ENCODE results near the gene PPM1N. TPM values are rescaled to one million over a fixed set of nuclear protein-coding genes. Genes with fewer than 3 reads are reported as not detected.

Gene PPM1N, protein sequence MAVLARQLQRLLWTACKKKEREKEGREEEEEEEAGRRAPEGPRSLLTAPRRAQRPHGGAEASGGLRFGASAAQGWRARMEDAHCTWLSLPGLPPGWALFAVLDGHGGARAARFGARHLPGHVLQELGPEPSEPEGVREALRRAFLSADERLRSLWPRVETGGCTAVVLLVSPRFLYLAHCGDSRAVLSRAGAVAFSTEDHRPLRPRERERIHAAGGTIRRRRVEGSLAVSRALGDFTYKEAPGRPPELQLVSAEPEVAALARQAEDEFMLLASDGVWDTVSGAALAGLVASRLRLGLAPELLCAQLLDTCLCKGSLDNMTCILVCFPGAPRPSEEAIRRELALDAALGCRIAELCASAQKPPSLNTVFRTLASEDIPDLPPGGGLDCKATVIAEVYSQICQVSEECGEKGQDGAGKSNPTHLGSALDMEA
- total RNA-seq: 1 to 10 TPM in 1 of 4 donors, under 1 TPM in 2, not detected in 1; 0.39 to 5.0 (median 0.60) TPM

DNA sequence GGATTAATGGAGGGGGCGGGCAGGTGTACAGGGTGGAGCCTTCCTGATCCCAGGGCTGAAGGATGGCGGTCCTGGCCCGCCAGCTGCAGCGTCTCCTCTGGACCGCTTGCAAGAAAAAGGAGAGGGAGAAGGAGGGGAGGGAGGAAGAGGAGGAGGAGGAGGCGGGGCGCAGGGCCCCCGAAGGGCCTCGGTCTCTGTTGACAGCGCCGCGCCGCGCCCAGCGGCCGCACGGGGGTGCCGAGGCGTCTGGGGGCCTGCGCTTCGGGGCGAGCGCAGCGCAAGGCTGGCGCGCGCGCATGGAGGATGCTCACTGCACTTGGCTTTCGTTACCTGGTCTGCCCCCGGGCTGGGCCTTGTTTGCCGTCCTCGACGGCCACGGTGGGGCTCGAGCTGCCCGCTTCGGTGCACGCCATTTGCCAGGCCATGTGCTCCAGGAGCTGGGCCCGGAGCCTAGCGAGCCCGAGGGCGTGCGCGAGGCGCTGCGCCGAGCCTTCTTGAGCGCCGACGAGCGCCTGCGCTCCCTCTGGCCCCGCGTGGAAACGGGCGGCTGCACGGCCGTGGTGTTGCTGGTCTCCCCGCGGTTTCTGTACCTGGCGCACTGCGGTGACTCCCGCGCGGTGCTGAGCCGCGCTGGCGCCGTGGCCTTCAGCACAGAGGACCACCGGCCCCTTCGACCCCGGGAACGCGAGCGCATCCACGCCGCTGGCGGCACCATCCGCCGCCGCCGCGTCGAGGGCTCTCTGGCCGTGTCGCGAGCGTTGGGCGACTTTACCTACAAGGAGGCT is at the start of gene PPM1N:
Gene PPM1N, plus strand, starts transcription at position 33 of the 785 bp plus-strand sequence. Its CDS starts 30 bp downstream, at position 63.
- H3K4me3 ChIP-seq: peak within 1 kb of the TSS in 3 of 4 donors; percentile 30 to 79 (median 39)
- TF ChIP-seq POLR2A (IDR thresholded peaks at IDR 0.05) (no peak), EP300 (IDR thresholded peaks at IDR 0.05) (no peak)
- TF ChIP-seq, protein P1, sequence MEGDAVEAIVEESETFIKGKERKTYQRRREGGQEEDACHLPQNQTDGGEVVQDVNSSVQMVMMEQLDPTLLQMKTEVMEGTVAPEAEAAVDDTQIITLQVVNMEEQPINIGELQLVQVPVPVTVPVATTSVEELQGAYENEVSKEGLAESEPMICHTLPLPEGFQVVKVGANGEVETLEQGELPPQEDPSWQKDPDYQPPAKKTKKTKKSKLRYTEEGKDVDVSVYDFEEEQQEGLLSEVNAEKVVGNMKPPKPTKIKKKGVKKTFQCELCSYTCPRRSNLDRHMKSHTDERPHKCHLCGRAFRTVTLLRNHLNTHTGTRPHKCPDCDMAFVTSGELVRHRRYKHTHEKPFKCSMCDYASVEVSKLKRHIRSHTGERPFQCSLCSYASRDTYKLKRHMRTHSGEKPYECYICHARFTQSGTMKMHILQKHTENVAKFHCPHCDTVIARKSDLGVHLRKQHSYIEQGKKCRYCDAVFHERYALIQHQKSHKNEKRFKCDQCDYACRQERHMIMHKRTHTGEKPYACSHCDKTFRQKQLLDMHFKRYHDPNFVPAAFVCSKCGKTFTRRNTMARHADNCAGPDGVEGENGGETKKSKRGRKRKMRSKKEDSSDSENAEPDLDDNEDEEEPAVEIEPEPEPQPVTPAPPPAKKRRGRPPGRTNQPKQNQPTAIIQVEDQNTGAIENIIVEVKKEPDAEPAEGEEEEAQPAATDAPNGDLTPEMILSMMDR (IDR thresholded peaks at IDR 0.05): peak in 1 of 5 experiments; percentile 12
- no peaks in the 10 kb centered on the region for H3K36me3 ChIP-seq
- WGBS, 2 donors: 2 to 3% methylated on average over 55 to 83 of the region's 89 CpGs
- H3K27me3 ChIP-seq: peaks cover 0 to 76% of the 10 kb centered on the region in 2 donors
- no peaks in the 10 kb centered on the region for H3K9me3 ChIP-seq
- no peak within 1 kb of the TSS for H3K27ac ChIP-seq
- H3K4me1 ChIP-seq: peaks cover 0 to 41% (median 29%) of the 10 kb centered on the region in 4 donors
- no peak for DNase-seq (ENCODE audit: low spot score in 2 of 2)

DNA sequence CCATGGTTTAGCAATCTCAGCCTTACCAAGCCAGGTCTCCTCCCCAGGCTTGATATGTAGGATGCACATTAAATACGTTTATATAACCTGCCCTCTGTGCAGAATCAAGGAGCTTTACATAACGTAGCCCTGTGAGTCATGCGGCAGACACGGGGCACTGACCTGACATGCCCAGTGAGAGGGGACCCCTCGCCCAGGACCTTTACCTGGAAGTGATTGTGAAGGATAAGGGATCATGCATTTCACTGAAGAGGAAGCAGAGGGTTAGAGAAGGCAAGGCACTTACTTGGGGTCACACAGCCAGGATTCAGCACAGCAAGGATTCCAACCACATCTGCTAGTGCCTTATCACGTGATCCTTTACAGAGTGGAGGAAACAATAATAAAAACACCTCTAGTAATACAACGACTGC is 49.4 kb upstream of the PPM1N start:
- no peak for DNase-seq (ENCODE audit: low spot score in 2 of 2)
- Histone ChIP-seq H3K27me3 (no peaks in the 10 kb centered on the region), H3K4me3 (no peak overlapping the region), H3K27ac (peak overlapping the region in 1 of 4 donors; percentile 5), H3K4me1 (peaks cover 0 to 47% (median 20%) of the 10 kb centered on the region in 4 donors), H3K9me3 (no peaks in the 10 kb centered on the region), H3K36me3 (no peaks in the 10 kb centered on the region)
- TF ChIP-seq POLR2A (IDR thresholded peaks at IDR 0.05) (no peak), EP300 (IDR thresholded peaks at IDR 0.05) (no peak)
- TF ChIP-seq, protein P1 (IDR thresholded peaks at IDR 0.05): no peak
- 60 to 64% methylated on average over 7 of the region's 7 CpGs for WGBS, 2 donors

DNA sequence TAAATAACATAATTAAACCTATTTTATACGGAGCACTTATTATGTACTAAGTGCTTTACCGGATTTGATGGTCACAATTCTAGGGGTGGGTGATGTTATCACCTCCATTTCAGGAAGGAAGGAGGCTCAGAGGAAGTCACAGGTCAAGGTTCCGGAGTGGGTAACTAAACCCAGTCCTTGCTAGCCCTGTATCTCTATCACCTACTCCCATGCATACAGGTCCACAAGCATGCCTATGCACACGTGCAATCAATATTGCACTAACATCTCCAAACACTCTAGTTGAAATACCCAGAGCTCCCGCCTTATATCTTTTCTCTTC is 48.3 kb upstream of the PPM1N start:
- H3K36me3 ChIP-seq: no peaks in the 10 kb centered on the region
- H3K27ac ChIP-seq: peak overlapping the region in 3 of 4 donors; percentile 72 to 96 (median 76)
- TF ChIP-seq POLR2A (IDR thresholded peaks at IDR 0.05): no peak
- TF ChIP-seq, protein P1 (IDR thresholded peaks at IDR 0.05): no peak
- no peak for TF ChIP-seq EP300 (IDR thresholded peaks at IDR 0.05)
- no peak for DNase-seq (ENCODE audit: low spot score in 2 of 2)
- H3K4me1 ChIP-seq: peaks cover 0 to 43% (median 17%) of the 10 kb centered on the region in 4 donors
- H3K9me3 ChIP-seq: no peaks in the 10 kb centered on the region
- no peaks in the 10 kb centered on the region for H3K27me3 ChIP-seq
- 41 to 42% methylated on average over 5 of the region's 5 CpGs for WGBS, 2 donors
- H3K4me3 ChIP-seq: peak overlapping the region; percentile 36 to 84 (median 49)

DNA sequence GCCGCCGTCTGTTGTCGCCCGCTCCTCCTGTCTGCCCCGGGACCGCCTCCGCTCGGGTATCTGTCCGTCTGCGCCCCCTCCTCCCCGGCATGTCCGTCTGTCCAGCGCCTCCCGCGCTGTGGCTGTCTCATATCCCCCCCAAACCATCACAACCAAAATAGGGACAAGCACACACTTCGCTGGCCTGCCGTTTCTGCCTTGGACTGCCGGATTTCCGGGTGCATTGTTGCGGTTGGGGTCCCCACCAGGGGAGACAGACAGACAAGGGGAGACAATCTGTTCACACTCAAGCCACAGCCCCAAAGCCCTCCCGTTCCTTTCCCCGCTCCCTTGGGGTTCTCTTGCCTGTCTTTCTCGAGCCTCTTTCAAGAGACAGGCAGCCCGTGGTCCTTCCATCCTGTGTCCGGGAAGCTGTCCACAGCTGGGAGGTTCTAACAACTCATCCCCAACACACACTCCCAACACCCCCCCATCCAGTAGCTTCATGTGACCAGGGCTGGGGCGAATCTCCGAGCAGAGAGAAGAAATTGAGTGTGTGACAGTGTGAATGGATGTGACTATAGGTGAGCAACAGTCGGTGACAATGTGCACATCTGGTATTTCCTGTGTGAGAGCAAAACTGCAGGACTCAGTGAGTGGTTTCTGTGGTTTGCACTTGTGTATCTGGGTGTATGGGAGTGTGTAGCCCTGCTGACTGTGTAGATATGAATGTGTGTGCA is 47.0 kb upstream of the PPM1N start:
- peaks cover 0 to 50% (median 29%) of the 10 kb centered on the region in 4 donors for H3K4me1 ChIP-seq

More for the DNA sequence above, 47.0 kb upstream of the PPM1N start:
- H3K27me3 ChIP-seq: no peaks in the 10 kb centered on the region
- H3K27ac ChIP-seq: peak overlapping the region; percentile 52 to 96 (median 82)
- DNase-seq (ENCODE audit: low spot score in 2 of 2): no peak
- peak overlapping the region; percentile 42 to 84 (median 60) for H3K4me3 ChIP-seq
- H3K36me3 ChIP-seq: no peaks in the 10 kb centered on the region
- no peak for TF ChIP-seq POLR2A (IDR thresholded peaks at IDR 0.05)
- TF ChIP-seq, protein P1 (IDR thresholded peaks at IDR 0.05): no peak
- TF ChIP-seq EP300 (IDR thresholded peaks at IDR 0.05): no peak
- H3K9me3 ChIP-seq: no peaks in the 10 kb centered on the region
- WGBS, 2 donors: 7 to 10% methylated on average over 11 to 28 of the region's 28 CpGs

Measured in tibial nerve (tissue), 4 donors.